Iris pigment epithelial cell (primary cell): ENCODE data around the gene KCNIP4.

Experiments used
- DNase-seq: peaks from one replicate; pipeline ENCODE4 v3.0.0-alpha.2; 2011; ENCODE audit warnings: low read depth

KCNIP4 gene

GRCh38 chr4:21046141-21046540 lies 902.4 kb downstream of the KCNIP4 start:
- DNase-seq, result peak; percentile 89

- DNase-seq, result no peak
These were observed 903.5 kb downstream of the KCNIP4 start for GRCh38 chr4:21045119-21045518.

- no peak for DNase-seq
These were observed 906.9 kb downstream of the KCNIP4 start for GRCh38 chr4:21041708-21042107.

GRCh38 chr4:21034728-21035127 lies 913.8 kb downstream of the KCNIP4 start:
- DNase-seq, result no peak

- peak; percentile 88 for DNase-seq
These were observed 916.4 kb downstream of the KCNIP4 start for GRCh38 chr4:21032089-21032645.

GRCh38 chr4:21018817-21019216 lies 929.8 kb downstream of the KCNIP4 start:
- DNase-seq, result no peak

GRCh38 chr4:21013501-21013900 lies 935.1 kb downstream of the KCNIP4 start:
- peak; percentile 45 for DNase-seq

GRCh38 chr4:21012851-21013331 lies 935.7 kb downstream of the KCNIP4 start:
- DNase-seq, result peak; percentile 70

- peak; percentile 74 for DNase-seq
These were observed 937.5 kb downstream of the KCNIP4 start for GRCh38 chr4:21011106-21011505.

GRCh38 chr4:21009956-21010355 lies 938.6 kb downstream of the KCNIP4 start:
- no peak for DNase-seq

GRCh38 chr4:21005647-21006046 lies 942.9 kb downstream of the KCNIP4 start:
- no peak for DNase-seq

GRCh38 chr4:21002976-21003375 lies 945.6 kb downstream of the KCNIP4 start:
- DNase-seq, result peak; percentile 63

- DNase-seq, result no peak
These were observed 946.3 kb downstream of the KCNIP4 start for GRCh38 chr4:21002286-21002685.

- no peak for DNase-seq
These were observed 947.1 kb downstream of the KCNIP4 start for GRCh38 chr4:21001490-21001889.

- no peak for DNase-seq
These were observed 950.7 kb downstream of the KCNIP4 start for GRCh38 chr4:20997886-20998285.

GRCh38 chr4:20995610-20996009 lies 953.0 kb downstream of the KCNIP4 start:
- DNase-seq, result no peak

GRCh38 chr4:20995015-20995414 lies 953.6 kb downstream of the KCNIP4 start:
- DNase-seq, result no peak

GRCh38 chr4:20992002-20992401 lies 956.6 kb downstream of the KCNIP4 start:
- DNase-seq, result peak; percentile 21

GRCh38 chr4:20987191-20987590 lies 961.4 kb downstream of the KCNIP4 start:
- DNase-seq, result peak; percentile 8

GRCh38 chr4:20984576-20984836 lies 964.1 kb downstream of the KCNIP4 start:
- DNase-seq, result no peak

- peak; percentile 45 for DNase-seq
These were observed 964.6 kb downstream of the KCNIP4 start for GRCh38 chr4:20983763-20984575.

- no peak for DNase-seq
These were observed 966.0 kb downstream of the KCNIP4 start for GRCh38 chr4:20982544-20982943.

GRCh38 chr4:20960291-20960690 lies 988.3 kb downstream of the KCNIP4 start:
- no peak for DNase-seq

GRCh38 chr4:20954541-20954940 lies 994.0 kb downstream of the KCNIP4 start:
- DNase-seq, result no peak
